Measurements from ENCODE around the gene EPHB2. TPM values are rescaled to one million over a fixed set of nuclear protein-coding genes. Genes with fewer than 3 reads are reported as not detected.

EPHB2 gene
- total RNA-seq, 1 experiment from 2014 or later = 4.3 TPM

DNA sequence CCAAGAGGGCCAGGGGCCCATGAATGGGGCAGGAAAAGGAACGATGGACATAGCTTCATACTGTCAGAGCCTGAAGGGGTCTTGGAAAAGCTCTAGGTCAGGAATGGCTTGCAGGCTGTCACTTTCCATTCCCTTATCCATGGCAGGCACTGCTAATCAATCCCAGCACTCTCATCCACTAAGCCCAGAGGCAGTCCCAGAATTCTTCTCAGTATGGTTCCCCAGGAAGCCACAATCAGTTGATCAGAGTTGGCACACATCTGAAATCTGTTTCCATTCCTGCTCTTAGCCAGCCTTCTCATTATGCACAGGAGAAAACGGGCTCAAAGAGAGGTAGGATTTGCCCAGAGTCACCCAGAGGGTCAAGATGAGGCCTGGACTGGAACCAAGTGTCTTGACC is 196.3 kb downstream of the EPHB2 start:
- Histone ChIP-seq H3K9me3 (replicated peaks) (no peaks in the 10 kb centered on the region), H3K27ac (no peak overlapping the region), H3K27me3 (replicated peaks) (no peaks in the 10 kb centered on the region), H3K36me3 (no peaks in the 10 kb centered on the region), H3K4me3 (no peak overlapping the region), H3K4me1 (replicated peaks) (no peaks in the 10 kb centered on the region)
- no peak for DNase-seq (ENCODE audit: low read depth in 1 of 2, low spot score in 2 of 2)

DNA sequence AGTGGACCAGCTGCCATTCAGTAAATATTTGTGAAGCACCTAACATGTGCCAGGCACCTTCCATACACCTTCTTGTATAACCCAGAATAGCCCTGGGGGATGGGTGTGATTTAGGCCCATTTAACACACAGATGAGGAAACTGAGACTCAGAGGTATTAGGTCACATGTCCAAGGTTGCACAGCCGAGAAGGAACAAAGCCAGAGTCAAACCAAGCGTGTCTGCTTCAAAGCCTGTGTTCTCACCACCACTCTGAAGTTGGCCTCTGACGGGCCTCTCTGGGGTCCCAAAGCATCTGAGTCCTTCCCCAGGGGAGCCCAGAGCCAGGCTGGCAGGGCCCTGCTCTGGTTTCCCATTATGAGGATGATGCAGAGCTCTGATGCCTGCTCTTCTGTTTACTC is 196.9 kb downstream of the EPHB2 start:
- DNase-seq (ENCODE audit: low read depth in 1 of 2, low spot score in 2 of 2) = no peak
- no peak overlapping the region for H3K4me3 ChIP-seq
- no peaks in the 10 kb centered on the region for H3K4me1 ChIP-seq (replicated peaks)
- H3K9me3 ChIP-seq (replicated peaks) = no peaks in the 10 kb centered on the region
- no peak overlapping the region for H3K27ac ChIP-seq
- H3K27me3 ChIP-seq (replicated peaks) = no peaks in the 10 kb centered on the region
- no peaks in the 10 kb centered on the region for H3K36me3 ChIP-seq

DNA sequence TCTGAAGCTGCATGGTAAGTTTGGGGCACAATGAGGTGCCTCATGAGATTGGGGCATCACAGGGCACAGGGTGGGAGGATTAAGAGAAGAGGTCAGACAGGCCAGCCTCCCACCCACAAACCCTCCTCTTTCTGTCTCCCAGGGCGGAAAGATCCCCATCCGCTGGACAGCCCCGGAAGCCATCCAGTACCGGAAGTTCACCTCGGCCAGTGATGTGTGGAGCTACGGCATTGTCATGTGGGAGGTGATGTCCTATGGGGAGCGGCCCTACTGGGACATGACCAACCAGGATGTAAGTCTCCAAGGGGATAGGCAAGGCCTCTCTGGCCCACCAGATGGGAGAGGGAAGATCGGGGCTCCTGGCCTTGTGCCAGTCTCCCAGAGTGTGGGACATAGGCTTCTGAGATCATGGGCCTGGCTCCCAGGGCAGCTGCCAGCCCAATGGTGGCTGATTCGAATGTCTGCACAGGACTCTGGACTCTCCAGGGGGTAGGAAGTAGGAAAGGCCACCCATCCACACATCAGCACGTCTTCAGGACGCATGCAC is 198.3 kb downstream of the EPHB2 start:
- Histone ChIP-seq H3K4me1 (replicated peaks) (no peaks in the 10 kb centered on the region), H3K27me3 (replicated peaks) (no peaks in the 10 kb centered on the region), H3K4me3 (no peak overlapping the region), H3K36me3 (no peaks in the 10 kb centered on the region), H3K9me3 (replicated peaks) (no peaks in the 10 kb centered on the region), H3K27ac (no peak overlapping the region)
- DNase-seq (ENCODE audit: low read depth in 1 of 2, low spot score in 2 of 2) = no peak

DNA sequence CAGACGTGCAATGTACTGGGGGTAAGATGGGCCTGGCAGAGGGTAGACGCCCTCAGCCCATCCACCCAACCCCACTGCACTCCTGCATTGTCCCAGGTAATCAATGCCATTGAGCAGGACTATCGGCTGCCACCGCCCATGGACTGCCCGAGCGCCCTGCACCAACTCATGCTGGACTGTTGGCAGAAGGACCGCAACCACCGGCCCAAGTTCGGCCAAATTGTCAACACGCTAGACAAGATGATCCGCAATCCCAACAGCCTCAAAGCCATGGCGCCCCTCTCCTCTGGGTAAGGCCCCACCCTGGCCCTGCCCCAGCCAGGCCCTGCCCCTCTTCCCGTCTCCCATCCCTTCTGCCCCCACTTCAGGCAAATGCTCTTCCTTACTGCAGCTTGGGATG is 199.6 kb downstream of the EPHB2 start:
- H3K4me3 ChIP-seq = no peak overlapping the region
- no peaks in the 10 kb centered on the region for H3K27me3 ChIP-seq (replicated peaks)
- H3K4me1 ChIP-seq (replicated peaks) = no peaks in the 10 kb centered on the region
- no peaks in the 10 kb centered on the region for H3K9me3 ChIP-seq (replicated peaks)
- H3K36me3 ChIP-seq = no peaks in the 10 kb centered on the region
- no peak overlapping the region for H3K27ac ChIP-seq
- DNase-seq (ENCODE audit: low read depth in 1 of 2, low spot score in 2 of 2) = no peak

DNA sequence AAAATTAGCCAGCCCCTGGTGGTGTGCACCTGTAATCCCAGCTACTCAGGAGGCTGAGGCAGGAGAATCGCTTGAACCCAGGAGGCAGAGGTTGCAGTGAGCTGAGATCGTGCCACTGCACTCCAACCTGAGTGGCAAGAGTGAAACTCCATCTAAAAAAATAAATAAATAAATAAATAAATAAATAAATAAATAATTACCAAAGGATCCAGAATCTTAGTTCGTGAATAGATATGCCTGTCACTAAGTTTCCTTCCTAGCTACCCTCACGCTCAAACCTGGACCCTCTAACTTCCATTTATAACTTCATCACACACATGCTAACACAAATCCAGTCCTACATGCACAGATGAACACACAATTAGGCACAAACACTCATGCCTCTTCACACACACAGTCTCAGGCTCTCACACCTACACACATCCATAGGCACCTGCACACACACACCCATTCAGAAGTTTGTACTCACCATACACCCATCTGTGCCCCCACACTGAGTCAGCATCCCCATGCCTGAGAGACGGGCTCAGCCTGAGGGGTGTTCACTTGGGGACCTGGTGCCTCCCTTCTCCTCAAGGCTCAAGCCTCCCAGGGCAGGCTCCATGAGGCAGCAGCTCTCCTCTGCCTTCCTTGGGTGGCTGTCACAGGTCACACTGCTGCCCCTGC is 200.5 kb downstream of the EPHB2 start:
- Histone ChIP-seq H3K27me3 (replicated peaks) (no peaks in the 10 kb centered on the region), H3K9me3 (replicated peaks) (no peaks in the 10 kb centered on the region), H3K4me3 (no peak overlapping the region), H3K36me3 (no peaks in the 10 kb centered on the region), H3K4me1 (replicated peaks) (no peaks in the 10 kb centered on the region), H3K27ac (no peak overlapping the region)
- DNase-seq (ENCODE audit: low read depth in 1 of 2, low spot score in 2 of 2) = no peak

DNA sequence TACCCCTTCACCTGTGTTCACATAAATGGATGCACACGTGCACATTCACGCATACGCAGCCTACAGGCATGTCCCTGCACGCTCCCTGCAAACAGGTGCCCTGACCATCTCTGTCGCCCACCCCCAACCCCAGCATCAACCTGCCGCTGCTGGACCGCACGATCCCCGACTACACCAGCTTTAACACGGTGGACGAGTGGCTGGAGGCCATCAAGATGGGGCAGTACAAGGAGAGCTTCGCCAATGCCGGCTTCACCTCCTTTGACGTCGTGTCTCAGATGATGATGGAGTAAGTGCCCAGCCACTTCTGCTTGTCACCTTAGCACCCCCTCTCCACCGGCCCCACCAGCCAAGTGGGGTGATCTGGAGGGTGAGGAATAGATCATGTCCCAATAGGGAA is 201.7 kb downstream of the EPHB2 start:
- Histone ChIP-seq H3K27ac (no peak overlapping the region), H3K9me3 (replicated peaks) (no peaks in the 10 kb centered on the region), H3K27me3 (replicated peaks) (no peaks in the 10 kb centered on the region), H3K4me3 (no peak overlapping the region), H3K36me3 (no peaks in the 10 kb centered on the region), H3K4me1 (replicated peaks) (no peaks in the 10 kb centered on the region)
- DNase-seq (ENCODE audit: low read depth in 1 of 2, low spot score in 2 of 2) = no peak

DNA sequence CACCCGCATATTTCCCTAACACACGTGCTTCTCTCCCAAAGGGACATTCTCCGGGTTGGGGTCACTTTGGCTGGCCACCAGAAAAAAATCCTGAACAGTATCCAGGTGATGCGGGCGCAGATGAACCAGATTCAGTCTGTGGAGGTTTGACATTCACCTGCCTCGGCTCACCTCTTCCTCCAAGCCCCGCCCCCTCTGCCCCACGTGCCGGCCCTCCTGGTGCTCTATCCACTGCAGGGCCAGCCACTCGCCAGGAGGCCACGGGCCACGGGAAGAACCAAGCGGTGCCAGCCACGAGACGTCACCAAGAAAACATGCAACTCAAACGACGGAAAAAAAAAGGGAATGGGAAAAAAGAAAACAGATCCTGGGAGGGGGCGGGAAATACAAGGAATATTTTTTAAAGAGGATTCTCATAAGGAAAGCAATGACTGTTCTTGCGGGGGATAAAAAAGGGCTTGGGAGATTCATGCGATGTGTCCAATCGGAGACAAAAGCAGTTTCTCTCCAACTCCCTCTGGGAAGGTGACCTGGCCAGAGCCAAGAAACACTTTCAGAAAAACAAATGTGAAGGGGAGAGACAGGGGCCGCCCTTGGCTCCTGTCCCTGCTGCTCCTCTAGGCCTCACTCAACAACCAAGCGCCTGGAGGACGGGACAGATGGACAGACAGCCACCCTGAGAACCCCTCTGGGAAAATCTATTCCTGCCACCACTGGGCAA is 202.9 kb downstream of the EPHB2 start:
- Histone ChIP-seq H3K36me3 (no peaks in the 10 kb centered on the region), H3K9me3 (replicated peaks) (no peaks in the 10 kb centered on the region), H3K4me3 (no peak overlapping the region), H3K27ac (no peak overlapping the region), H3K27me3 (replicated peaks) (no peaks in the 10 kb centered on the region), H3K4me1 (replicated peaks) (no peaks in the 10 kb centered on the region)
- DNase-seq (ENCODE audit: low read depth in 1 of 2, low spot score in 2 of 2) = no peak

DNA sequence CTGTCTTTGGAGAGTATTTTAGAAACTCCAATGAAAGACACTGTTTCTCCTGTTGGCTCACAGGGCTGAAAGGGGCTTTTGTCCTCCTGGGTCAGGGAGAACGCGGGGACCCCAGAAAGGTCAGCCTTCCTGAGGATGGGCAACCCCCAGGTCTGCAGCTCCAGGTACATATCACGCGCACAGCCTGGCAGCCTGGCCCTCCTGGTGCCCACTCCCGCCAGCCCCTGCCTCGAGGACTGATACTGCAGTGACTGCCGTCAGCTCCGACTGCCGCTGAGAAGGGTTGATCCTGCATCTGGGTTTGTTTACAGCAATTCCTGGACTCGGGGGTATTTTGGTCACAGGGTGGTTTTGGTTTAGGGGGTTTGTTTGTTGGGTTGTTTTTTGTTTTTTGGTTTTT is 203.5 kb downstream of the EPHB2 start:
- no peaks in the 10 kb centered on the region for H3K27me3 ChIP-seq (replicated peaks)
- H3K4me1 ChIP-seq (replicated peaks) = no peaks in the 10 kb centered on the region
- H3K9me3 ChIP-seq (replicated peaks) = no peaks in the 10 kb centered on the region

DNA sequence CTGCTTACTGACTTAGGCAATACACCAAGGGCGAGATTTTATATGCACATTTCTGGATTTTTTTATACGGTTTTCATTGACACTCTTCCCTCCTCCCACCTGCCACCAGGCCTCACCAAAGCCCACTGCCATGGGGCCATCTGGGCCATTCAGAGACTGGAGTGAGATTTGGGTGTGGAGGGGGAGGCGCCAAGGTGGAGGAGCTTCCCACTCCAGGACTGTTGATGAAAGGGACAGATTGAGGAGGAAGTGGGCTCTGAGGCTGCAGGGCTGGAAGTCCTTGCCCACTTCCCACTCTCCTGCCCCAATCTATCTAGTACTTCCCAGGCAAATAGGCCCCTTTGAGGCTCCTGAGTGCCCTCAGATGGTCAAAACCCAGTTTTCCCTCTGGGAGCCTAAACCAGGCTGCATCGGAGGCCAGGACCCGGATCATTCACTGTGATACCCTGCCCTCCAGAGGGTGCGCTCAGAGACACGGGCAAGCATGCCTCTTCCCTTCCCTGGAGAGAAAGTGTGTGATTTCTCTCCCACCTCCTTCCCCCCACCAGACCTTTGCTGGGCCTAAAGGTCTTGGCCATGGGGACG is 204.1 kb downstream of the EPHB2 start:
- no peaks in the 10 kb centered on the region for H3K27me3 ChIP-seq (replicated peaks)
- H3K4me3 ChIP-seq = no peak overlapping the region
- no peak for DNase-seq (ENCODE audit: low read depth in 1 of 2, low spot score in 2 of 2)
- no peak overlapping the region for H3K27ac ChIP-seq
- H3K36me3 ChIP-seq = no peaks in the 10 kb centered on the region
- no peaks in the 10 kb centered on the region for H3K4me1 ChIP-seq (replicated peaks)
- no peaks in the 10 kb centered on the region for H3K9me3 ChIP-seq (replicated peaks)

More for the DNA sequence above, 203.5 kb downstream of the EPHB2 start:
- no peak for DNase-seq (ENCODE audit: low read depth in 1 of 2, low spot score in 2 of 2)
- Histone ChIP-seq H3K27ac (no peak overlapping the region), H3K4me3 (no peak overlapping the region), H3K36me3 (no peaks in the 10 kb centered on the region)

DNA sequence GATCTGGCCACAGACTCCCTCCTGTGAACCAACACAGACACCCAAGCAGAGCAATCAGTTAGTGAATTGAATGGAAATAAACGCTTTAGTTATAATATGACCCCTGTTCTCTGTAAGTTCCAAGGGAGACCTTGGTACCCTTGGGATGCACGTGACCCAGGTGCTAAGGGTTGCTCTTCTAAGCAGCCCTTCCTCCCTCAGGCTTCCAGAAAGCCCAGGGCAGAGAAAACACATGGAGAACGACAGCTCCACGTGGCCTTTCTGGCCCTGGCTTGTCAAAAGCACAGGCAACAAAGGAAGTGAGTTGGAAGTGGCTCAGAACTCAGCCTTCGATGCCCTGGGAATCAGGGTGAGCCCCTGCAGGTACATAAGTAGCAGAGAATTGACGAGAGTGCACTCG is 204.6 kb downstream of the EPHB2 start:
- H3K9me3 ChIP-seq (replicated peaks) = no peaks in the 10 kb centered on the region
- H3K36me3 ChIP-seq = no peaks in the 10 kb centered on the region
- no peak for DNase-seq (ENCODE audit: low read depth in 1 of 2, low spot score in 2 of 2)
- H3K27me3 ChIP-seq (replicated peaks) = no peaks in the 10 kb centered on the region
- no peak overlapping the region for H3K27ac ChIP-seq
- no peaks in the 10 kb centered on the region for H3K4me1 ChIP-seq (replicated peaks)
- no peak overlapping the region for H3K4me3 ChIP-seq

DNA sequence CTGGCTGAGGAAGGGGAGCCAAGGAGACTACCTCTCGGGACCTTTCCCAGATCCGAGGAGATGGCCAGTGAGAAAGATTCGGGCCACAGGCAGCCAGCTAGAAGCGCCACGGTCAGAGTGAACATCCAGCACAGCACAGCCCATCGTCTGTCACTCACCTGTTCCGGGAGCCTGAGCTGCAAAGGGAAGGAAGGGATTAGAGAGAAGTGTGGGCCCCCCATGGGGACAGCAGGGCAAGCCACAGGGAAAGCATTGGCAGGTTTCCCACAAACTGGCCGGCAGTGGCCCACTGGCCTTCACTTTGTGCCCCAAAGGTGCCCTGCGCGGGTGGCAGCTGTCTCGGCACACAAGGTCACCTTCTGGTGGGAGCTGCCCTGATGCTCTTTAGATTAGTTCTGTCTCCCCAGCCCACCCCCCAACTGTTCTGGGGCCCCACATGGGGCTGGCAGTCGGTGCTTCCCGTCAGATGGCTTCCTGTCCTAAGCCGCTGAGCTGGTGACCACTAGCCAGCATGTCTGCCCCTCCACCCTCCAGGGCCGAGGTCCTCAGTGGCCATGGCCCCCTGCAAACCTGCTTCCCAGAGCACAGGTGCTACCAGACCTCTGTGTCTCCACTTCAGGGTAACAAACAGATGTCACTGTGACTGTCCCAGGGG is 205.3 kb downstream of the EPHB2 start:
- Histone ChIP-seq H3K27me3 (replicated peaks) (no peaks in the 10 kb centered on the region), H3K4me3 (no peak overlapping the region)

DNA sequence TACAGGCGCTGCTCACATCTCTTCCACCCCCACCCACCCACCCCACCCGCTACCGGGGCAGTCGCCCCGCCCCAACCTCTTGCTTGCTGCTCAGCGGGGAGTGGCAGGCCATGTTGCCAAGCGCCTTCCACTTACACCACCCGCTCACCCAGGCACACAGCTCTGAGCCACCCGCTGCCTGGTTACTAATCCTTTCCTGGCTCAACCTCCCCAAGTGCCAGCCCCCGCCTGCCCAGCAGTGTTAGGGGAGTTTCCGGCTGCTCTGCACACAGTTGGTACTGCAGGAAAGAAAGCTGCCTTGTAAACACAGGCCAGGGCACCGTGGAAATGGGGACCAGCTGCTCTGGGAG is 205.8 kb downstream of the EPHB2 start:
- H3K4me1 ChIP-seq (replicated peaks) = no peaks in the 10 kb centered on the region
- no peak overlapping the region for H3K27ac ChIP-seq
- no peak for DNase-seq (ENCODE audit: low read depth in 1 of 2, low spot score in 2 of 2)
- H3K27me3 ChIP-seq (replicated peaks) = no peaks in the 10 kb centered on the region
- H3K9me3 ChIP-seq (replicated peaks) = no peaks in the 10 kb centered on the region
- H3K36me3 ChIP-seq = no peaks in the 10 kb centered on the region
- H3K4me3 ChIP-seq = no peak overlapping the region

More for the DNA sequence above, 205.3 kb downstream of the EPHB2 start:
- H3K9me3 ChIP-seq (replicated peaks) = no peaks in the 10 kb centered on the region
- DNase-seq (ENCODE audit: low read depth in 1 of 2, low spot score in 2 of 2) = no peak
- no peaks in the 10 kb centered on the region for H3K36me3 ChIP-seq
- H3K27ac ChIP-seq = no peak overlapping the region
- no peaks in the 10 kb centered on the region for H3K4me1 ChIP-seq (replicated peaks)

DNA sequence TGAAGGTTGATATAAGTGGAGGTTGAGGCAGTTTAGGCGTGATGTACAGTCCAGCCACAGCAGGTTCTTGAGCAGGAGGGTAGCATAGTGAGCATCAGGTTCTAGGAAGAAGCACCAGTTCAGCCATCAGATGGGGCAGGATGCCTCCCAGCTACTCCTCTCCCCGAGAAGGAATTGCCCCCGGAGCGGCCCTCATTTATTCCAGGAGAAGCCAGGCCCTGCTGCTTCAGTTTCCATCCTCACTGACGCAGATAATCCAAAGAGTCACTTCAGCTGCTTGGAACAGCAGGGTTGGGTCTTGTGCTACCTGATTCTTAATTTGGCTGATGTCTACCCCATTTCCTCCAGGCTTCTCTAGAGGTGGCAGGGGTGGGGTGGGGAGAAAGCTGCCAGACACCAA is 207.3 kb downstream of the EPHB2 start:
- H3K27me3 ChIP-seq (replicated peaks) = no peaks in the 10 kb centered on the region
- no peaks in the 10 kb centered on the region for H3K36me3 ChIP-seq
- no peak for DNase-seq (ENCODE audit: low read depth in 1 of 2, low spot score in 2 of 2)
- H3K4me1 ChIP-seq (replicated peaks) = no peaks in the 10 kb centered on the region
- H3K4me3 ChIP-seq = no peak overlapping the region
- H3K9me3 ChIP-seq (replicated peaks) = 0 out of 2 replicates have a peak, but pooled peaks cover 3% of the 10 kb centered on the region
- H3K27ac ChIP-seq = no peak overlapping the region

DNA sequence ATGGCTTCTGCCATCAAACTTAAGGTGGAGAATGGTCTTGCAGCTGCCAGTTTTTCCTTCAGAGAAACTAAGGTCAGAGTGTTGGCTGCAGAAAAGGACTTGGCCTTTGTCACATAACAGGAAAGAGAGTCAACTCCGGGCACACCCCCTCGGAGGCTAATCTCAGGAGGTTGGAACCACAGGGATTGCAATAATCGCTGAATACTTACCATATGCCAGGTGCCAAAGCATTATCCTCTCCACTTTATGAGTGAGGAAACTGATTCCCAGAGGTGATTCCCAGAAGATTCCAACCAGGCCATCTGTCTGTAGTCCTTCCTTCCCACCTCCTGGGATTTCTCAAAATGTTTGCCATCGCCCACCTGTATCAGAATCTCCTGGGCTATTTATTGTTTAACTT is 208.0 kb downstream of the EPHB2 start:
- no peak for DNase-seq (ENCODE audit: low read depth in 1 of 2, low spot score in 2 of 2)

More for the DNA sequence above, 208.0 kb downstream of the EPHB2 start:
- H3K4me1 ChIP-seq (replicated peaks) = no peaks in the 10 kb centered on the region
- H3K27ac ChIP-seq = no peak overlapping the region
- no peaks in the 10 kb centered on the region for H3K36me3 ChIP-seq
- H3K27me3 ChIP-seq (replicated peaks) = no peaks in the 10 kb centered on the region
- no peak overlapping the region for H3K4me3 ChIP-seq
- H3K9me3 ChIP-seq (replicated peaks) = 0 out of 2 replicates have a peak, but pooled peaks cover 3% of the 10 kb centered on the region
